IMR-90 (cell line): ENCODE data around the gene NAE1. TPM values are rescaled to one million over a fixed set of nuclear protein-coding genes. Genes with fewer than 3 reads are reported as not detected.

Experiments used
- ATAC-seq: fragments of 200-7000 bp; cut with Tn5 transposase; 2 replicates; pipeline ENCODE4 v1.9.1; 2020; ENCODE audit warnings: low read depth, mild to moderate bottlenecking, moderate library complexity
- BruUV-seq: library from RNA; stranded (reverse); fragments of 400-500 nt; replicated peaks from 2 replicates; lab custom pipeline; 2021; lab: Mats Ljungman, UMichigan
- CTCF ChIA-PET: fragments of 300-600 bp; formaldehyde crosslinking; extraction: SDS; loops from one replicate; lab custom pipeline; 2021; ENCODE audit warnings: antibody characterized with exemption; lab: Yijun Ruan, JAX
- POLR2A ChIA-PET: fragments of 300-600 bp; sonication (Branson Sonifier 250); formaldehyde crosslinking; loops from one replicate; lab custom pipeline; 2022; ENCODE audit warnings: antibody characterized with exemption; ENCODE audit not compliant: unreplicated experiment; lab: Charles Lee
- DNase-seq: peaks from one replicate; pipeline ENCODE4 v3.0.0; 2013
- H2AFZ ChIP-seq: replicated peaks from 2 replicates; pipeline ENCODE3; 2013; ENCODE audit warnings: low read length, mild to moderate bottlenecking; ENCODE audit not compliant: poor library complexity
- H2AK5ac ChIP-seq: 2 replicates; pipeline ENCODE4 v1.6.1; 2013; ENCODE audit warnings: low read depth, low read length, inconsistent platforms
- H2AK9ac ChIP-seq: replicated peaks from 2 replicates; pipeline ENCODE3; 2013; ENCODE audit warnings: mild to moderate bottlenecking, low read depth, low read length, moderate library complexity; ENCODE audit not compliant: poor library complexity
- H2BK120ac ChIP-seq: 2 replicates; pipeline ENCODE4 v1.6.1; 2013; ENCODE audit warnings: low read depth, low read length, inconsistent platforms
- H2BK15ac ChIP-seq: 3 replicates; pipeline ENCODE4 v1.6.1; 2013; ENCODE audit warnings: low read depth, low read length, inconsistent platforms
- H2BK20ac ChIP-seq: 2 replicates; pipeline ENCODE4 v1.6.1; 2013; ENCODE audit warnings: low read depth, mild to moderate bottlenecking, inconsistent platforms, low read length, moderate library complexity
- H2BK5ac ChIP-seq: 2 replicates; pipeline ENCODE4 v1.6.1; 2013; ENCODE audit warnings: mild to moderate bottlenecking, low read depth, low read length, inconsistent platforms; ENCODE audit not compliant: poor library complexity, severe bottlenecking
- H3K14ac ChIP-seq: replicated peaks from 2 replicates; pipeline ENCODE4 v1.6.1; 2013; ENCODE audit warnings: low read depth, low read length, inconsistent platforms
- H3K18ac ChIP-seq: 2 replicates; pipeline ENCODE4 v1.6.1; 2013; ENCODE audit warnings: low read depth, low read length, control low read depth
- H3K23ac ChIP-seq: 2 replicates; pipeline ENCODE4 v1.6.1; 2013; ENCODE audit warnings: low read depth, low read length, inconsistent platforms
- H3K27ac ChIP-seq: 2 replicates; pipeline ENCODE4 v1.5.1; 2013; ENCODE audit warnings: mild to moderate bottlenecking, control low read depth, low read length; ENCODE audit not compliant: insufficient read depth
- H3K27me3 ChIP-seq: 2 replicates; pipeline ENCODE4 v1.6.1; 2013; ENCODE audit warnings: low read length; ENCODE audit not compliant: control insufficient read depth, insufficient read depth
- H3K36me3 ChIP-seq: 2 replicates; pipeline ENCODE4 v1.6.1; 2013; ENCODE audit warnings: low read length, mixed read lengths; ENCODE audit not compliant: control insufficient read depth, insufficient read depth
- H3K4ac ChIP-seq: 2 replicates; pipeline ENCODE4 v1.6.1; 2013; ENCODE audit warnings: low read depth, low read length, inconsistent platforms
- H3K4me1 ChIP-seq: 2 replicates; pipeline ENCODE4 v1.6.1; 2013; ENCODE audit warnings: low read length, mixed read lengths; ENCODE audit not compliant: control insufficient read depth, insufficient read depth
- H3K4me2 ChIP-seq: 2 replicates; pipeline ENCODE4 v1.6.1; 2013; ENCODE audit warnings: low read depth, mild to moderate bottlenecking, control low read depth, low read length, moderate library complexity
- H3K4me3 ChIP-seq: 2 replicates; pipeline ENCODE4 v1.5.1; 2013; ENCODE audit warnings: low read depth, mild to moderate bottlenecking, control low read depth, low read length, moderate library complexity; ENCODE audit not compliant: insufficient read depth
- H3K56ac ChIP-seq: 2 replicates; pipeline ENCODE4 v1.6.1; 2013; ENCODE audit warnings: low read length, inconsistent platforms; ENCODE audit not compliant: insufficient read depth; ENCODE audit errors: extremely low read depth
- H3K79me1 ChIP-seq, 2 experiments: 2 replicates each; pipeline ENCODE4 v1.6.1; 2013; ENCODE audit warnings: low read length in 2 of 2, inconsistent platforms in 1 of 2, low read depth in 1 of 2
- H3K9ac ChIP-seq: 2 replicates; pipeline ENCODE4 v1.6.1; 2013; ENCODE audit warnings: low read depth, low read length, control low read depth
- H3K9me1 ChIP-seq: 2 replicates; pipeline ENCODE4 v1.6.1; 2013; ENCODE audit warnings: low read length, inconsistent platforms; ENCODE audit not compliant: insufficient read depth
- H3K9me3 ChIP-seq: 2 replicates; pipeline ENCODE4 v1.6.1; 2013; ENCODE audit warnings: low read length; ENCODE audit not compliant: control insufficient read depth, insufficient read depth
- H4K20me1 ChIP-seq: 2 replicates; pipeline ENCODE4 v1.6.1; 2013; ENCODE audit warnings: low read length, inconsistent platforms; ENCODE audit not compliant: insufficient read depth
- H4K5ac ChIP-seq: 2 replicates; pipeline ENCODE4 v1.6.1; 2013; ENCODE audit warnings: mild to moderate bottlenecking, low read depth, low read length, control low read depth
- H4K8ac ChIP-seq, 2 experiments: 2 replicates each; pipeline ENCODE4 v1.6.1; 2013; ENCODE audit warnings: low read depth in 2 of 2, low read length in 2 of 2, control low read depth in 1 of 2, inconsistent platforms in 1 of 2
- H4K91ac ChIP-seq: 2 replicates; pipeline ENCODE4 v1.6.1; 2013; ENCODE audit warnings: low read depth, low read length, inconsistent platforms; ENCODE audit not compliant: insufficient read depth
- BHLHE40 ChIP-seq: fragments of 150-350 bp; IDR thresholded peaks from 2 replicates; pipeline ENCODE4 v1.6.1; 2016; ENCODE audit warnings: mild to moderate bottlenecking, low read depth, low read length
- CEBPB ChIP-seq: IDR thresholded peaks from 2 replicates; pipeline ENCODE4 v1.6.1; 2012; ENCODE audit warnings: low read depth, low read length, improper control_type of control experiment
- CHD1 ChIP-seq: IDR thresholded peaks from 2 replicates; pipeline ENCODE4 v1.6.1; 2012; ENCODE audit warnings: low read depth, low read length, improper control_type of control experiment
- MAZ ChIP-seq: IDR thresholded peaks from 2 replicates; pipeline ENCODE4 v1.6.1; 2012; ENCODE audit warnings: low read depth, mild to moderate bottlenecking, low read length, improper control_type of control experiment, moderate library complexity, borderline replicate concordance
- MXI1 ChIP-seq: IDR thresholded peaks from 2 replicates; pipeline ENCODE4 v1.6.1; 2012; ENCODE audit warnings: low read depth, mild to moderate bottlenecking, low read length, moderate library complexity, borderline replicate concordance
- NFE2L2 ChIP-seq: fragments of 150-350 bp; IDR thresholded peaks from 2 replicates; pipeline ENCODE4 v1.6.1; 2016; ENCODE audit warnings: low read depth, mild to moderate bottlenecking, low read length
- SMC3 ChIP-seq: fragments of 150-350 bp; IDR thresholded peaks from 2 replicates; pipeline ENCODE4 v1.6.1; 2016; ENCODE audit warnings: low read depth, mild to moderate bottlenecking, antibody characterized with exemption, low read length, moderate library complexity
- WGBS, 2 experiments: methylation state at CpG; one replicate each; pipeline versions ENCODE4 v1.1.5 to v1.1.7; 2013; ENCODE audit warnings: missing lambda C conversion rate in 2 of 2; ENCODE audit not compliant: insufficient read length in 1 of 2; ENCODE audit errors: extremely low coverage in 2 of 2; 5-methylcytosine and 5-hydroxymethylcytosine counted together
- dilution Hi-C: fragments of 300-500 bp; cut with HindIII; formaldehyde crosslinking; loops from one replicate; pipeline ENCODE4 v1.14.3; 2018; ENCODE audit warnings: low sequenced_read_pairs; ENCODE audit not compliant: unreplicated experiment
- in situ Hi-C: fragments of 300-500 bp; cut with MboI; formaldehyde crosslinking; loops from 3 replicates; pipeline ENCODE4 v1.14.3; 2019; ENCODE audit warnings: low sequenced_read_pairs, inconsistent platforms, mixed read lengths
- intact Hi-C: fragments of 100-400 bp; cut with micrococcal nuclease; formaldehyde crosslinking; loops from 2 replicates; pipeline ENCODE4 v1.10.0; 2022
- polyA plus RNA-seq, 3 experiments: library from polyadenylated mRNA; depleted of rRNA; stranded (reverse); fragments of >200 nt; gene quantifications; 2 replicates each; pipeline ENCODE4 v1.2.3, GENCODE V29; 2012; ENCODE audit warnings: low replicate concordance in 1 of 3
- total RNA-seq: library from RNA; depleted of rRNA; stranded (reverse); fragments of >200 nt; gene quantifications from 2 replicates; pipeline ENCODE4 v1.2.3, GENCODE V29; 2012
- TF ChIP-seq, protein P1 (sequence below): conservative IDR thresholded peaks from 2 replicates; pipeline ENCODE4 v1.5.1; 2012; ENCODE audit warnings: mild to moderate bottlenecking, low read depth, low read length, improper control_type of control experiment

Gene NAE1
- total and polyA plus RNA-seq, 2 of the 4 experiments (the other 2 are of a cell fraction) = 33.0 to 36.7 TPM

GRCh38 chr16:66851166-66851964 lies 20.6 kb upstream of the NAE1 start:
- no peak overlapping the region for H3K9ac ChIP-seq
- no peak overlapping the region for H3K4ac ChIP-seq
- no peaks in the 10 kb centered on the region for H3K4me1 ChIP-seq
- H4K20me1 ChIP-seq = no peaks in the 10 kb centered on the region
- peaks cover 54% of the 10 kb centered on the region for H3K27me3 ChIP-seq
- H4K5ac ChIP-seq = no peak overlapping the region
- no TSS peak for BruUV-seq
- no peak overlapping the region for H2BK20ac ChIP-seq
- no peak overlapping the region for H3K27ac ChIP-seq
- H3K79me1 ChIP-seq = no peaks in the 10 kb centered on the region
- no peak overlapping the region for H2AFZ ChIP-seq
- in situ Hi-C loops (no loop called here), dilution Hi-C loops (no loop called here), intact Hi-C loops (no loop called here)
- H3K23ac ChIP-seq = no peak overlapping the region
- ChIA-PET CTCF (interaction anchor here (1.2 to 1.3 kb wide), 2 partner anchors 17 to 21 kb away, joined by 3 to 5 read pairs; partner anchors contain the start of gene NAE1), POLR2A (no interaction called here)
- H3K36me3 ChIP-seq = no peaks in the 10 kb centered on the region
- DNase-seq (no peak), ATAC-seq (no peak)
- TF ChIP-seq NFE2L2 (no peak), SMC3 (no peak), BHLHE40 (no peak), CHD1 (no peak), MAZ (no peak), MXI1 (no peak), CEBPB (no peak)
- TF ChIP-seq, protein P1, sequence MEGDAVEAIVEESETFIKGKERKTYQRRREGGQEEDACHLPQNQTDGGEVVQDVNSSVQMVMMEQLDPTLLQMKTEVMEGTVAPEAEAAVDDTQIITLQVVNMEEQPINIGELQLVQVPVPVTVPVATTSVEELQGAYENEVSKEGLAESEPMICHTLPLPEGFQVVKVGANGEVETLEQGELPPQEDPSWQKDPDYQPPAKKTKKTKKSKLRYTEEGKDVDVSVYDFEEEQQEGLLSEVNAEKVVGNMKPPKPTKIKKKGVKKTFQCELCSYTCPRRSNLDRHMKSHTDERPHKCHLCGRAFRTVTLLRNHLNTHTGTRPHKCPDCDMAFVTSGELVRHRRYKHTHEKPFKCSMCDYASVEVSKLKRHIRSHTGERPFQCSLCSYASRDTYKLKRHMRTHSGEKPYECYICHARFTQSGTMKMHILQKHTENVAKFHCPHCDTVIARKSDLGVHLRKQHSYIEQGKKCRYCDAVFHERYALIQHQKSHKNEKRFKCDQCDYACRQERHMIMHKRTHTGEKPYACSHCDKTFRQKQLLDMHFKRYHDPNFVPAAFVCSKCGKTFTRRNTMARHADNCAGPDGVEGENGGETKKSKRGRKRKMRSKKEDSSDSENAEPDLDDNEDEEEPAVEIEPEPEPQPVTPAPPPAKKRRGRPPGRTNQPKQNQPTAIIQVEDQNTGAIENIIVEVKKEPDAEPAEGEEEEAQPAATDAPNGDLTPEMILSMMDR = no peak
- H3K14ac ChIP-seq = no peak overlapping the region
- no peak overlapping the region for H2BK15ac ChIP-seq
- H2BK120ac ChIP-seq = no peak overlapping the region
- H3K9me1 ChIP-seq = no peaks in the 10 kb centered on the region
- H3K18ac ChIP-seq = no peak overlapping the region
- no peak overlapping the region for H3K56ac ChIP-seq
- no peak overlapping the region for H2AK5ac ChIP-seq
- H3K4me2 ChIP-seq = no peak overlapping the region
- 80% methylated on average over 5 of the region's 13 CpGs; no CpG with 5 or more reads in 1 of the 2 experiments for WGBS, 2 experiments
- no peak overlapping the region for H2BK5ac ChIP-seq
- no peaks in the 10 kb centered on the region for H3K9me3 ChIP-seq
- H2AK9ac ChIP-seq = peak overlapping the region; percentile 28
- H4K8ac ChIP-seq = no peak overlapping the region
- H3K4me3 ChIP-seq = no peak overlapping the region
- H4K91ac ChIP-seq = no peak overlapping the region
